H1 (cell line): Measurements from ENCODE around the gene GLB1L2. TPM values are rescaled to one million over a fixed set of nuclear protein-coding genes. Genes with fewer than 3 reads are reported as not detected.

Experiments used
- CTCF ChIA-PET: fragments of 300-600 bp; sonication (Branson Sonifier 250); formaldehyde crosslinking; loops from one replicate; lab custom pipeline; 2021; ENCODE audit not compliant: partially characterized antibody; lab: Charles Lee
- POLR2A ChIA-PET: fragments of 300-600 bp; sonication (Branson Sonifier 250); formaldehyde crosslinking; loops from one replicate; lab custom pipeline; 2021; ENCODE audit warnings: inconsistent platforms; ENCODE audit not compliant: partially characterized antibody; lab: Charles Lee
- DNase-seq, 2 experiments: peaks; one replicate each; pipeline versions ENCODE4 v3.0.0 to v3.0.0-alpha.2; 2010 to 2022; ENCODE audit warnings: low spot score in 2 of 2, low read depth in 1 of 2, mixed read lengths in 1 of 2
- FAIRE-seq: peaks from 2 replicates; lab custom pipeline; 2011; peaks lifted over from hg19 to GRCh38; lab: Jason Lieb, UNC
- H2AFZ ChIP-seq: 2 replicates; pipeline ENCODE4 v1.8.1; 2012; ENCODE audit warnings: low read length, inconsistent platforms
- H2AK5ac ChIP-seq: 2 replicates; pipeline ENCODE4 v1.6.1; 2013; ENCODE audit warnings: low read depth, low read length
- H2BK120ac ChIP-seq: replicated peaks from 2 replicates; pipeline ENCODE3; 2013; ENCODE audit warnings: low read depth, low read length, inconsistent platforms
- H2BK12ac ChIP-seq: 2 replicates; pipeline ENCODE4 v1.6.1; 2013; ENCODE audit warnings: low read depth, low read length
- H2BK15ac ChIP-seq: 2 replicates; pipeline ENCODE4 v1.6.1; 2013; ENCODE audit warnings: low read length
- H2BK20ac ChIP-seq: 2 replicates; pipeline ENCODE4 v1.6.1; 2013; ENCODE audit warnings: low read length
- H2BK5ac ChIP-seq: 2 replicates; pipeline ENCODE4 v1.6.1; 2013; ENCODE audit warnings: low read depth, low read length
- H3K14ac ChIP-seq: 2 replicates; pipeline ENCODE4 v1.6.1; 2013; ENCODE audit warnings: inconsistent platforms; ENCODE audit not compliant: insufficient read length
- H3K18ac ChIP-seq: 2 replicates; pipeline ENCODE4 v1.6.1; 2013; ENCODE audit warnings: low read length; ENCODE audit errors: extremely low read depth
- H3K23ac ChIP-seq: 2 replicates; pipeline ENCODE4 v1.6.1; 2013; ENCODE audit warnings: inconsistent platforms; ENCODE audit not compliant: insufficient read length
- H3K23me2 ChIP-seq: 2 replicates; pipeline ENCODE4 v1.6.1; 2013; ENCODE audit warnings: low read depth, low read length
- H3K27ac ChIP-seq: 2 replicates; pipeline ENCODE4 v1.6.1; 2011; ENCODE audit warnings: low read depth, low read length, inconsistent platforms
- H3K27me3 ChIP-seq, 4 experiments: replicated peaks in 1 of 4; 1 replicate in 1 of 4; 2 replicates in 3 of 4; pipeline versions ENCODE4 v1.6.1 to v1.8.1; 2011 to 2013; ENCODE audit warnings: low read length in 3 of 4, mild to moderate bottlenecking in 3 of 4, inconsistent platforms in 2 of 4, mixed read lengths in 2 of 4, moderate library complexity in 1 of 4; ENCODE audit not compliant: control insufficient read depth in 3 of 4, insufficient read depth in 3 of 4; ENCODE audit errors: extremely low read depth in 1 of 4
- H3K36me3 ChIP-seq, 4 experiments: 2 replicates each; pipeline versions ENCODE4 v1.6.1 to v1.8.1; 2011 to 2013; ENCODE audit warnings: mild to moderate bottlenecking in 4 of 4, low read length in 3 of 4, moderate library complexity in 2 of 4, control low read depth in 1 of 4, inconsistent platforms in 1 of 4; ENCODE audit not compliant: insufficient read depth in 4 of 4, control insufficient read depth in 2 of 4
- H3K4ac ChIP-seq: replicated peaks from 2 replicates; pipeline ENCODE3; 2013; ENCODE audit warnings: low read length, low read depth, mixed read lengths, inconsistent platforms; ENCODE audit not compliant: insufficient read length
- H3K4me1 ChIP-seq, 4 experiments: replicated peaks in 1 of 4; 1 replicate in 1 of 4; 2 replicates in 3 of 4; pipeline versions ENCODE4 v1.6.1 to v1.8.1; 2011 to 2013; ENCODE audit warnings: low read length in 3 of 4, inconsistent platforms in 2 of 4, mixed read lengths in 1 of 4; ENCODE audit not compliant: insufficient read depth in 4 of 4, control insufficient read depth in 3 of 4
- H3K4me2 ChIP-seq, 2 experiments: 2 replicates each; pipeline versions ENCODE4 v1.6.1 to v1.8.1; 2011 to 2013; ENCODE audit warnings: low read depth in 2 of 2, low read length in 2 of 2, control low read depth in 1 of 2, inconsistent platforms in 1 of 2, mild to moderate bottlenecking in 1 of 2; ENCODE audit not compliant: insufficient read depth in 1 of 2
- H3K4me3 ChIP-seq, 4 experiments: fragments of 200-600, 300-600 bp in 1 of 4; sonication (generic), shearing (Covaris generic), sonication (Bioruptor Twin) in 1 of 4; 2 replicates each; pipeline versions ENCODE4 v1.5.1 to v1.8.1; 2011 to 2016; ENCODE audit warnings: low read length in 4 of 4, low read depth in 3 of 4, control low read depth in 2 of 4, inconsistent platforms in 2 of 4, mild to moderate bottlenecking in 2 of 4, mixed read lengths in 1 of 4, moderate library complexity in 1 of 4; ENCODE audit not compliant: insufficient read depth in 2 of 4; ENCODE audit errors: extremely low read depth in 1 of 4
- H3K56ac ChIP-seq: replicated peaks from 2 replicates; pipeline ENCODE3; 2013; ENCODE audit warnings: low read depth, mild to moderate bottlenecking, mixed read lengths, low read length, inconsistent platforms; ENCODE audit not compliant: insufficient read length
- H3K79me1 ChIP-seq: 2 replicates; pipeline ENCODE4 v1.6.1; 2013; ENCODE audit warnings: low read depth, low read length, control low read depth
- H3K79me2 ChIP-seq, 2 experiments: 2 replicates each; pipeline versions ENCODE4 v1.6.1 to v1.8.1; 2012 to 2013; ENCODE audit warnings: low read length in 2 of 2, mild to moderate bottlenecking in 2 of 2, inconsistent platforms in 1 of 2; ENCODE audit not compliant: insufficient read depth in 2 of 2, control insufficient read depth in 1 of 2
- H3K9ac ChIP-seq, 4 experiments: replicated peaks in 1 of 4; 1 replicate in 1 of 4; 2 replicates in 3 of 4; pipeline versions ENCODE4 v1.6.1 to v1.8.1; 2011 to 2013; ENCODE audit warnings: low read depth in 3 of 4, low read length in 3 of 4, control low read depth in 2 of 4, mild to moderate bottlenecking in 2 of 4, moderate library complexity in 2 of 4, inconsistent platforms in 1 of 4; ENCODE audit errors: extremely low read depth in 1 of 4
- H3K9me3 ChIP-seq, 2 experiments: 2 replicates each; pipeline versions ENCODE4 v1.6.1 to v1.8.1; 2012 to 2013; ENCODE audit warnings: mild to moderate bottlenecking in 2 of 2, moderate library complexity in 2 of 2, control low read depth in 1 of 2, inconsistent platforms in 1 of 2, low read depth in 1 of 2, low read length in 1 of 2, mixed read lengths in 1 of 2; ENCODE audit not compliant: insufficient read depth in 2 of 2
- H4K20me1 ChIP-seq, 2 experiments: replicated peaks in 1 of 2; 2 replicates each; pipeline versions ENCODE3 to v1.8.1; 2011 to 2013; ENCODE audit warnings: inconsistent platforms in 2 of 2, low read length in 2 of 2, mild to moderate bottlenecking in 1 of 2; ENCODE audit not compliant: insufficient read depth in 2 of 2, control insufficient read depth in 1 of 2
- H4K5ac ChIP-seq: 2 replicates; pipeline ENCODE4 v1.6.1; 2013; ENCODE audit warnings: low read length, low read depth, mixed read lengths, inconsistent platforms; ENCODE audit not compliant: insufficient read length
- H4K8ac ChIP-seq: 2 replicates; pipeline ENCODE4 v1.8.0; 2013; ENCODE audit warnings: mild to moderate bottlenecking, moderate library complexity, low read length, inconsistent platforms; ENCODE audit not compliant: insufficient read depth; ENCODE audit errors: extremely low read depth
- H4K91ac ChIP-seq: replicated peaks from 2 replicates; pipeline ENCODE3; 2013; ENCODE audit warnings: low read length, mixed read lengths, inconsistent platforms; ENCODE audit not compliant: insufficient read length
- YY1 ChIP-seq: IDR thresholded peaks from 2 replicates; pipeline ENCODE4 v1.6.1; 2011; ENCODE audit warnings: low read depth, mild to moderate bottlenecking, low read length
- WGBS, 2 experiments: shearing (Covaris generic) in 1 of 2; methylation state at CpG; one replicate each; pipeline versions ENCODE4 v1.1.6 to v1.1.7; 2013 to 2015; ENCODE audit warnings: low lambda C conversion rate in 2 of 2, mixed read lengths in 2 of 2, inconsistent platforms in 1 of 2, low coverage in 1 of 2, missing lambda C conversion rate in 1 of 2; ENCODE audit not compliant: insufficient replicate concordance in 2 of 2, insufficient coverage in 1 of 2, insufficient read length in 1 of 2; ENCODE audit errors: extremely low coverage in 1 of 2, missing lambda C conversion rate in 1 of 2; 5-methylcytosine and 5-hydroxymethylcytosine counted together
- polyA plus RNA-seq, 7 experiments: library from polyadenylated mRNA; depleted of rRNA in 3 of 7; stranded (reverse) in 5 of 7; unstranded in 2 of 7; fragments of >200 nt in 5 of 7; fragments of 200-250 nt in 2 of 7; gene quantifications; 1 replicate in 5 of 7; 2 replicates in 1 of 7; 4 replicates in 1 of 7; pipeline versions ENCODE4 v1.2.1 to v1.2.3, GENCODE V29; 2011 to 2013; ENCODE audit warnings: missing spikeins in 2 of 7, mixed read lengths in 2 of 7
- total RNA-seq: library from RNA; stranded (reverse); fragmentation: NEBNext Ultra II Directional; extraction: Animal tissue kit (Norgen Biotek cat#: 25700); gene quantifications from 2 replicates; pipeline ENCODE4 v1.2.1, GENCODE V29; 2021

Gene GLB1L2
- total and polyA plus RNA-seq, 2 of the 8 experiments (the other 6 are each of a cell fraction or from before 2014, with no cell fraction given), result 4.4 to 7.9 TPM

DNA sequence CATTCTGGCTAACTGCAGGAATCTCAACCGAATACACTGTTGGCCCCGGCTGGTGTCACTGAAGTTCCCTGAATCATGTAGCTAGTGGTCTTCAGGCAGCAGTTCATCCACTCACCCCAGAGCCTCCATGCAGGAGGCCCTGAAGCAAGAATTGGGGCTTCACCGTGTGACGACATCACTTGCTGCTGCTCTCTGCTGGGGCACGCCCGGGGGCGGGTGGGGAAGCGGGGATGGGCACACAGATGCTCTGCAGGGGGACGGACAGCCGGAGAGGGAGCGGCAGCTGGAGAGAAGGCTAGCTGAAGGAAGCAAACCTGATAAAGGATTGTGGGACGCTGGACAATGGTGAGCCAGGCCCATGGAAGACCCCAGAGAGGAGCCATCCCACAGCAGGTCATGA lies 63.2 kb downstream of the GLB1L2 start:
- no peak overlapping the region for H3K4me2 ChIP-seq
- no peak overlapping the region for H2BK15ac ChIP-seq
- no peak overlapping the region for H2BK12ac ChIP-seq
- no peaks in the 10 kb centered on the region for H3K27me3 ChIP-seq
- H2BK20ac ChIP-seq, result no peak overlapping the region
- no peak overlapping the region for H3K4ac ChIP-seq
- no peak overlapping the region for H3K27ac ChIP-seq
- no peak overlapping the region for H3K18ac ChIP-seq
- no peak overlapping the region for H4K91ac ChIP-seq
- H3K4me3 ChIP-seq, result no peak overlapping the region
- H3K23me2 ChIP-seq, result 0 out of 2 replicates have a peak, but pooled peaks cover 2% of the 10 kb centered on the region
- 89% methylated on average over 8 of the region's 12 CpGs; no CpG with 5 or more reads in 1 of the 2 experiments for WGBS, 2 experiments
- H4K20me1 ChIP-seq, result peaks cover 11 to 30% of the 10 kb centered on the region in 2 experiments
- peaks cover 6% of the 10 kb centered on the region; the same call in 1 of the 2 replicates for H3K79me1 ChIP-seq
- no peak overlapping the region for H3K23ac ChIP-seq
- no peak overlapping the region for H3K14ac ChIP-seq
- no peak overlapping the region for H2BK120ac ChIP-seq
- H2AFZ ChIP-seq, result no peak overlapping the region
- no peak overlapping the region for H4K8ac ChIP-seq
- no peak overlapping the region for H3K9ac ChIP-seq
- no peak for TF ChIP-seq YY1
- H2BK5ac ChIP-seq, result no peak overlapping the region
- POLR2A ChIA-PET, result no interaction called here
- H4K5ac ChIP-seq, result no peak overlapping the region
- FAIRE-seq (no peak), DNase-seq (no peak)
- peaks cover 0 to 26% of the 10 kb centered on the region in 2 experiments; a peak in 1 of 4 replicates for H3K79me2 ChIP-seq
- H2AK5ac ChIP-seq, result no peak overlapping the region
- H3K9me3 ChIP-seq, result no peaks in the 10 kb centered on the region
- no peak overlapping the region for H3K56ac ChIP-seq
- CTCF ChIA-PET, result interaction anchor here (1.0 to 3.6 kb wide), 7 partner anchors 12 to 82 kb away, joined by 3 to 14 read pairs (median 4); no protein-coding TSS in a partner anchor
- peaks cover 0 to 6% (median 0%) of the 10 kb centered on the region in 4 experiments; a peak in 2 of 7 replicates for H3K4me1 ChIP-seq
- H3K36me3 ChIP-seq, result no peaks in the 10 kb centered on the region; a peak in 1 of 8 replicates
